Measurements from ENCODE around the gene TK1.

DNA sequence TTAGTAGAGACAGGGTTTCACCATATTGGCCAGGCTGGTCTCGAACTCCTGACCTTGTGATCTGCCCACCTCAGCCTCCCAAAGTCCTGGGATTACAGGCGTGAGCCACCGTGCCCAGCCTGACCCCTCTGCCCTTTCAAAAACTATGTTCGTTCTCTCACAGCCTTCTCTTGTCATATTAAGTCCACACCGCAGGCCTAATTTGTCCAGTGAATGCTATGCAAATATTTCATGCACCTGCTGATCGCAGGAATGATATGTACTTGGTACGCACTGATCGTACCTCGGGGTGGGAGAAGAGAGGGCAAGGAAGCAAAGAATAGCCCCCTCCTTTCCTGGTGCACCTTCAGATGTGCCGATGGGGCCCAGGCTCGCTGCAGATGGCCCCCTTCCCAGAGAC, 24.2 kb upstream of the TK1 start:
- TF ChIP-seq, protein P1, sequence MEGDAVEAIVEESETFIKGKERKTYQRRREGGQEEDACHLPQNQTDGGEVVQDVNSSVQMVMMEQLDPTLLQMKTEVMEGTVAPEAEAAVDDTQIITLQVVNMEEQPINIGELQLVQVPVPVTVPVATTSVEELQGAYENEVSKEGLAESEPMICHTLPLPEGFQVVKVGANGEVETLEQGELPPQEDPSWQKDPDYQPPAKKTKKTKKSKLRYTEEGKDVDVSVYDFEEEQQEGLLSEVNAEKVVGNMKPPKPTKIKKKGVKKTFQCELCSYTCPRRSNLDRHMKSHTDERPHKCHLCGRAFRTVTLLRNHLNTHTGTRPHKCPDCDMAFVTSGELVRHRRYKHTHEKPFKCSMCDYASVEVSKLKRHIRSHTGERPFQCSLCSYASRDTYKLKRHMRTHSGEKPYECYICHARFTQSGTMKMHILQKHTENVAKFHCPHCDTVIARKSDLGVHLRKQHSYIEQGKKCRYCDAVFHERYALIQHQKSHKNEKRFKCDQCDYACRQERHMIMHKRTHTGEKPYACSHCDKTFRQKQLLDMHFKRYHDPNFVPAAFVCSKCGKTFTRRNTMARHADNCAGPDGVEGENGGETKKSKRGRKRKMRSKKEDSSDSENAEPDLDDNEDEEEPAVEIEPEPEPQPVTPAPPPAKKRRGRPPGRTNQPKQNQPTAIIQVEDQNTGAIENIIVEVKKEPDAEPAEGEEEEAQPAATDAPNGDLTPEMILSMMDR (IDR thresholded peaks at IDR 0.05; ENCODE audit: low read length) = no peak
- no peak for TF ChIP-seq EZH2 (optimal IDR thresholded peaks at IDR 0.05; ENCODE audit: low read depth, low read length)
